ENCODE measurements around the gene TMPO.
"Not testable (repeated sequence)": the region's sequence is repeated elsewhere in the genome, so short reads cannot be mapped to it uniquely, and the experiment has no call there.

The TMPO gene

GRCh38 chr12:98515287-98516110 is at the start of gene TMPO:
TSS of gene TMPO (plus strand) at chr12:98515590. CDS start at chr12:98515868, 278 bp downstream.
- peak; percentile 96 for DNase-seq

GRCh38 chr12:98465950-98466602 is 49.3 kb upstream of the TMPO start:
- DNase-seq: no peak

- DNase-seq: no peak
Observed at GRCh38 chr12:98466640-98467400, 48.6 kb upstream of the TMPO start.

GRCh38 chr12:98469109-98469508 is 46.3 kb upstream of the TMPO start:
- no peak for DNase-seq

- no peak for DNase-seq
Observed at GRCh38 chr12:98470469-98471082, 44.8 kb upstream of the TMPO start.

- DNase-seq: no peak
Observed at GRCh38 chr12:98471085-98471484, 44.3 kb upstream of the TMPO start.

GRCh38 chr12:98475565-98475908 is 39.9 kb upstream of the TMPO start:
- DNase-seq: no peak

GRCh38 chr12:98478606-98479005 is 36.8 kb upstream of the TMPO start:
- no peak for DNase-seq

- DNase-seq: no peak
Observed at GRCh38 chr12:98483621-98484503, 31.5 kb upstream of the TMPO start.

GRCh38 chr12:98485792-98486340 is 29.5 kb upstream of the TMPO start:
- DNase-seq: no peak

- DNase-seq: not testable (repeated sequence)
Observed at GRCh38 chr12:98488416-98488815, 27.0 kb upstream of the TMPO start.

- no peak for DNase-seq
Observed at GRCh38 chr12:98489176-98489575, 26.2 kb upstream of the TMPO start.

GRCh38 chr12:98490501-98491453 is 24.6 kb upstream of the TMPO start:
- peak; percentile 88 for DNase-seq

GRCh38 chr12:98492580-98493140 is 22.7 kb upstream of the TMPO start:
- no peak for DNase-seq

- not testable (repeated sequence) for DNase-seq
Observed at GRCh38 chr12:98501266-98501629, 14.1 kb upstream of the TMPO start.

- peak; percentile 92 for DNase-seq
Observed at GRCh38 chr12:98503342-98503591, 12.1 kb upstream of the TMPO start.

GRCh38 chr12:98503592-98504367 is 11.6 kb upstream of the TMPO start:
- peak; percentile 95 for DNase-seq

GRCh38 chr12:98504368-98504617 is 11.1 kb upstream of the TMPO start:
- DNase-seq: no peak

GRCh38 chr12:98509063-98509462 is 6.3 kb upstream of the TMPO start:
- DNase-seq: no peak

GRCh38 chr12:98511806-98512205 is 3.6 kb upstream of the TMPO start:
- DNase-seq: not testable (repeated sequence)

All from CD4-positive, alpha-beta T cell treated with Interleukin-17A for 1 hour (primary cell).